DMS 273 (cell line): ENCODE results near the gene SERPINA10.
"Not testable (repeated sequence)": the region's sequence is repeated elsewhere in the genome, so short reads cannot be mapped to it uniquely, and the experiment has no call there.

Source experiments
- DNase-seq: peaks from one replicate; lab custom pipeline; 2025; ENCODE audit not compliant: unreplicated experiment; lab: John Stamatoyannopoulos, UW

SERPINA10 gene

DNA sequence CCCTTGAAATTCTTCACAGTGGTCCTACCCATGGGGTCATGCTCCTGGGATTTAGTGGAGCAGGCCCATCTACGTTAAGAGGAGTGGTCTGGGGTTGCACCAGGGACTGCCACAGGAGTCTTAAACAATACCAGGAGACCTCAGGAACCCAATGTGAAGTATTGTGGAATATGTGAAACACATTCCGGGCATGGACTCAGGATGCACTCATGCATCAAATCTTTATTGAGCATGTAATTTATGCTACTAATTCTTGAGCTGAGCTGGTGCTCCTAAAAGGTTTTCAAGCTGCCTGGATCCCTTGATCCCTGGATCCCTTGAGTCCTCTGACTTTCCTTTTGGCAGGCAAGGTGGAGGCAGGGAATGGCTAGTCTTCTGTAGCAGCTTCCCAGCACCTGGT, 8.8 kb downstream of the SERPINA10 start:
- DNase-seq: no peak

DNA sequence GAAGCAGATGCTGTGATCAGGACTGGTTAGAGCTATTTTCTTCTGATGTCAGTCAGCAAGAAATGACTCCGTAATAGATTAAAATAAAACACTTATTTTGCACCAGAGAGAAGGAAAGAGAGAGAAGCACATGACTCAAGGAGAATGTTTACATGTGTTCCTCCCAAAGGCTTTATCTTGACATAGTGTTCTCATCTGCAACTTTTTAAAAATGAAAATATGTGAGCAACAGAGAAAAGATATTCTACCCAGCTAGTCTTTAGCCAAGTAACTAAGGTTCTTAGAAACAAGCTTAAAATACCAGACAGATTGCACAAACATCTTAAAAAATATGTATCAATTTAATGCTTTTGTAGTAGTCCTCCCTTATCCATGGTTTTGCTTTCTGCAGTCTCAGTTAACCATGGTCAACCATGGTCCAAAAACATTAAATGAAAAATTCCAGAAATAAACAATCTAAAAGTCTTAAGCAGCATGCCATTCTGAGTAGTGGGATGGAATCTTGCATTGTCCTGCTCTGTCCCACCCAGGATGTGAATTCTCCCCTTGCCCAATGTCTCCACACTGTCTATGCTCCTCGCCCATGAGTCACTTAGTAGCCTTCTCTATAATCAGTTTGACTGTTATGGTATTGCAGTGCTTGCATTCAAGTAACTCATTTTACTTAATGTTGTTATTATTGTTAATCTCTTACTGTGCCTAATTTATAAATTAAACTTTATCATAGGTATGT, 9.9 kb downstream of the SERPINA10 start:
- DNase-seq: no peak

GRCh38 chr14:94278731-94279130, 14.3 kb downstream of the SERPINA10 start:
- no peak for DNase-seq

GRCh38 chr14:94276898-94277561, 16.0 kb downstream of the SERPINA10 start:
- DNase-seq: not testable (repeated sequence)

DNA sequence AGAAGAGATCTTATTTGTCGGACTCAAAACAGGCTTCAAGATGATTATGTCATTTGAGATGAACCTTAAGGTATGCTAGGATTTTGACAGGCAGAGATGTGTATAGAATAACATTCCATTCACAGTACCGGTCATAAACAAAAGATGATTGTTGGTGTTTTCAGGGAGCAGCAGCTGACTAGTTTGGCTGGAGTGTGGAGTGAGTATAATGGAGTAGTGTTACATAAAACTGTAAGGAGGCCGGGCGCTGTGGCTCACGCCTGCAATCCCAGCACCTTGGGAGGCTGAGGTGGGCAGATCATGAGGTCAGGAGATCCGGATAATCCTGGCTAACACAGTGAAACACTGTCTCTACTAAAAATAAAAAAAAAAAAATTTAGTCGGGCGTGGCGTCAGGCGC, 23.9 kb downstream of the SERPINA10 start:
- DNase-seq: no peak

- not testable (repeated sequence) for DNase-seq
Measured at GRCh38 chr14:94268582-94268981, 24.5 kb downstream of the SERPINA10 start.

DNA sequence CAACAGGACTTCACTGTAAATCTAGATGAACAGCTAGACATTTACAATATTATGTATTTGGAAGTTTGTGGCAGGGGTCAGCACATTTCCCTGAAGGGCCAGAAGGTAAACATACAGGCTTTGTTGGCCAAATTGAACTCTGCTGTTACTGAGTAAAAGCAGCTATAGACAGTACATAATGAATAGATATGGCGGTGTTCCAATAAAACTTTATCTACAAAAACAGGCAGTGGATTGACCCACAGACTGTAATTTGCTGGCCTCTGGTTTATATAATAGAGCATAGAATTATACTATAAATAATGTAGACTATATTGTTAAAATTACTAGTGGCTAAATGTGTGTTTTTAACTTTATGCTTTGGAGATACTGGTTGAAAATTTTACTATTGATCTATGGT, 25.7 kb downstream of the SERPINA10 start:
- DNase-seq: no peak

- DNase-seq: not testable (repeated sequence)
Measured at GRCh38 chr14:94264195-94264594, 28.9 kb downstream of the SERPINA10 start.

GRCh38 chr14:94244182-94244581, 48.9 kb downstream of the SERPINA10 start:
- no peak for DNase-seq

GRCh38 chr14:94239406-94239805, 53.7 kb downstream of the SERPINA10 start:
- no peak for DNase-seq

GRCh38 chr14:94237983-94238382, 55.1 kb downstream of the SERPINA10 start:
- no peak for DNase-seq

- DNase-seq: no peak
Measured at GRCh38 chr14:94237046-94237445, 56.0 kb downstream of the SERPINA10 start.
